ENCODE data around the gene LRRC37A3. TPM values are rescaled to one million over a fixed set of nuclear protein-coding genes. Genes with fewer than 3 reads are reported as not detected.
A peak's percentile ranks its signal among the peaks of the same experiment; 100 is the strongest.
"Not testable (repeated sequence)": the region's sequence is repeated elsewhere in the genome, so short reads cannot be mapped to it uniquely, and the experiment has no call there.

LRRC37A3 gene
- total and polyA plus RNA-seq, 2 of the 13 experiments (the other 11 are each of a cell fraction or from before 2014, with no cell fraction given): 0.62 to 1.1 TPM

GRCh38 chr17:64919289-64920025 lies at the start of gene LRRC37A3 (continued):
- peak; percentile 68 for TF ChIP-seq IKZF5 (CRISPR knock-in tag; IDR thresholded peaks at IDR 0.05)
- peak; percentile 85 for TF ChIP-seq KMT2B (CRISPR knock-in tag; IDR thresholded peaks at IDR 0.05)
- 0 out of 2 replicates have a peak, but pooled peaks have one; percentile 32 for TF ChIP-seq KDM1A (CRISPR knock-in tag; IDR thresholded peaks at IDR 0.05)
- peak; percentile 68 for TF ChIP-seq TBL1XR1 (IDR thresholded peaks at IDR 0.05; ENCODE audit: borderline replicate concordance, low read length, partially characterized antibody)
- TF ChIP-seq KLF12 (CRISPR knock-in tag; IDR thresholded peaks at IDR 0.05; ENCODE audit: borderline replicate concordance): peak; percentile 80
- peak; percentile 71; the same call in 1 of the 2 replicates for TF ChIP-seq SAFB2 (CRISPR knock-in tag; IDR thresholded peaks at IDR 0.05; ENCODE audit: borderline replicate concordance, low read depth)
- TF ChIP-seq PHF5A (CRISPR knock-in tag; IDR thresholded peaks at IDR 0.05; ENCODE audit: low read depth, unreplicated experiment): peak; percentile 86
- 0 out of 2 replicates have a peak, but pooled peaks have one; percentile 21 for TF ChIP-seq NFYB (CRISPR knock-in tag; IDR thresholded peaks at IDR 0.05)
- TF ChIP-seq DMAP1 (CRISPR knock-in tag; IDR thresholded peaks at IDR 0.05): peak; percentile 82
- TF ChIP-seq YY1 (IDR thresholded peaks at IDR 0.05; ENCODE audit: insufficient read depth, insufficient replicate concordance, low read depth, low read length): peak; percentile 94
- 0 out of 2 replicates have a peak, but pooled peaks have one; percentile 24 for TF ChIP-seq DZIP1 (CRISPR knock-in tag; IDR thresholded peaks at IDR 0.05)
- TF ChIP-seq ZNF275 (CRISPR knock-in tag; IDR thresholded peaks at IDR 0.05; ENCODE audit: borderline replicate concordance): peak; percentile 51; the same call in 1 of the 2 replicates
- TF ChIP-seq YEATS2 (CRISPR knock-in tag; IDR thresholded peaks at IDR 0.05; ENCODE audit: borderline replicate concordance): 0 out of 2 replicates have a peak, but pooled peaks have one; percentile 50
- peak; percentile 76 for TF ChIP-seq ASH2L (IDR thresholded peaks at IDR 0.05; ENCODE audit: insufficient read length, low read depth, low read length)
- peak; percentile 72 for TF ChIP-seq RAD51 (IDR thresholded peaks at IDR 0.05; ENCODE audit: borderline replicate concordance)
- peak; percentile 82 for TF ChIP-seq ZFP91 (CRISPR knock-in tag; IDR thresholded peaks at IDR 0.05; ENCODE audit: borderline replicate concordance)
- peak; percentile 75; the same call in 1 of the 2 replicates for TF ChIP-seq AKAP8 (CRISPR knock-in tag; IDR thresholded peaks at IDR 0.05)
- not testable (repeated sequence) for TF ChIP-seq NR2F6 (IDR thresholded peaks at IDR 0.05)
- TF ChIP-seq NR2F6 (CRISPR knock-in tag; IDR thresholded peaks at IDR 0.05): peak; percentile 66; the same call in 1 of the 2 replicates
- TF ChIP-seq MIXL1 (CRISPR knock-in tag; IDR thresholded peaks at IDR 0.05): peak; percentile 54; the same call in 1 of the 2 replicates
- TF ChIP-seq ZNF749 (CRISPR knock-in tag; IDR thresholded peaks at IDR 0.05; ENCODE audit: borderline replicate concordance): peak; percentile 22; the same call in 1 of the 2 replicates
- TF ChIP-seq REPIN1 (CRISPR knock-in tag; IDR thresholded peaks at IDR 0.05; ENCODE audit: borderline replicate concordance, low read depth): peak; percentile 81; the same call in 1 of the 2 replicates
- TF ChIP-seq ZFY (CRISPR knock-in tag; IDR thresholded peaks at IDR 0.05): peak; percentile 91
- TF ChIP-seq MIER2 (CRISPR knock-in tag; IDR thresholded peaks at IDR 0.05): peak; percentile 53; the same call in 1 of the 2 replicates

Measured in HepG2 (cell line).